ENCODE measurements around the gene NEK3. TPM values are rescaled to one million over a fixed set of nuclear protein-coding genes. Genes with fewer than 3 reads are reported as not detected.
"Not testable (repeated sequence)": the region's sequence is repeated elsewhere in the genome, so short reads cannot be mapped to it uniquely, and the experiment has no call there.

NEK3 gene
- 10 to 100 TPM; 32.6 to 35.4 TPM for total RNA-seq
- long read RNA-seq, transcript NEK3-205 (16 exons, 2,396 nt): major isoform, 7 of 24 reads
- long read RNA-seq, partial matches to known transcripts: 8 of 24 reads
- long read RNA-seq, other reads (novel, unspliced or antisense): 9 of 24 reads

- peak; percentile 76 to 78 for DNase-seq
- peak; percentile 62 for ATAC-seq
- intact Hi-C loops (cut with DNase I, micrococcal nuclease): no loop called here
Measured at GRCh38 chr13:52159159-52159982, at the start of gene NEK3. Gene NEK3 (minus strand): TSS chr13:52159597. CDS start chr13:52156191, 3,406 bp downstream.

- ATAC-seq; DNase-seq; intact Hi-C loops (cut with DNase I, micrococcal nuclease): not testable (repeated sequence)
Measured at GRCh38 chr13:52208384-52208783, 49.0 kb upstream of the NEK3 start.

- ATAC-seq; intact Hi-C loops (cut with DNase I, micrococcal nuclease); DNase-seq: not testable (repeated sequence)
Measured at GRCh38 chr13:52207896-52208295, 48.5 kb upstream of the NEK3 start.

- DNase-seq; ATAC-seq; intact Hi-C loops (cut with DNase I, micrococcal nuclease): not testable (repeated sequence)
Measured at GRCh38 chr13:52207337-52207736, 47.9 kb upstream of the NEK3 start.

- ATAC-seq; intact Hi-C loops (cut with DNase I, micrococcal nuclease); DNase-seq: not testable (repeated sequence)
Measured at GRCh38 chr13:52204546-52204945, 45.1 kb upstream of the NEK3 start.

GRCh38 chr13:52203864-52204263 is 44.5 kb upstream of the NEK3 start:
- DNase-seq; intact Hi-C loops (cut with DNase I, micrococcal nuclease): not testable (repeated sequence)

GRCh38 chr13:52202506-52202905 is 43.1 kb upstream of the NEK3 start:
- DNase-seq; intact Hi-C loops (cut with DNase I, micrococcal nuclease); ATAC-seq: not testable (repeated sequence)

More at GRCh38 chr13:52203864-52204263, 44.5 kb upstream of the NEK3 start:
- not testable (repeated sequence) for ATAC-seq

- ATAC-seq: peak; percentile 95
- intact Hi-C loops (cut with DNase I, micrococcal nuclease); DNase-seq: not testable (repeated sequence)
Measured at GRCh38 chr13:52201439-52202193, 42.2 kb upstream of the NEK3 start.

- ATAC-seq (peak; percentile 69), DNase-seq (peak; percentile 77 to 86)
- intact Hi-C loops (cut with DNase I, micrococcal nuclease): no loop called here
Measured at GRCh38 chr13:52195401-52195837, 36.0 kb upstream of the NEK3 start.

GRCh38 chr13:52194184-52194868 is 34.9 kb upstream of the NEK3 start:
- intact Hi-C loops (cut with DNase I, micrococcal nuclease): no loop called here
- DNase-seq: peak; percentile 83 to 87
- peak; percentile 89 for ATAC-seq

GRCh38 chr13:52193587-52194183 is 34.3 kb upstream of the NEK3 start:
- ATAC-seq: peak; percentile 74
- DNase-seq; intact Hi-C loops (cut with DNase I, micrococcal nuclease): not testable (repeated sequence)

- intact Hi-C loops (cut with DNase I, micrococcal nuclease); ATAC-seq; DNase-seq: not testable (repeated sequence)
Measured at GRCh38 chr13:52187424-52188187, 28.2 kb upstream of the NEK3 start.

GRCh38 chr13:52187029-52187423 is 27.6 kb upstream of the NEK3 start:
- intact Hi-C loops (cut with DNase I, micrococcal nuclease): no loop called here
- DNase-seq (no peak), ATAC-seq (no peak)

GRCh38 chr13:52181316-52181954 is 22.0 kb upstream of the NEK3 start:
- ATAC-seq: peak; percentile 85
- intact Hi-C loops (cut with DNase I, micrococcal nuclease): not testable (repeated sequence)
- peak in 1 of 2 donors; percentile 36 for DNase-seq

- intact Hi-C loops (cut with DNase I, micrococcal nuclease): no loop called here
- ATAC-seq: no peak
- DNase-seq: no peak
Measured at GRCh38 chr13:52179925-52180324, 20.5 kb upstream of the NEK3 start.

GRCh38 chr13:52177276-52177675 is 17.9 kb upstream of the NEK3 start:
- peak; percentile 77 for ATAC-seq
- DNase-seq: peak in 1 of 2 donors; percentile 30
- intact Hi-C loops (cut with DNase I, micrococcal nuclease): no loop called here

GRCh38 chr13:52173970-52174369 is 14.6 kb upstream of the NEK3 start:
- intact Hi-C loops (cut with DNase I, micrococcal nuclease); DNase-seq; ATAC-seq: not testable (repeated sequence)
